SK-N-SH treated with all-trans-retinoic acid at 6 μM for 48 hours (cell line): ENCODE data around the gene FGD3.

Experiments used
- ISL1 ChIP-seq: fragments of 250-450 bp; sonication (Bioruptor Pico); IDR thresholded peaks from 2 replicates; pipeline ENCODE4 v2.1.2; 2022; ENCODE audit warnings: mild to moderate bottlenecking, moderate library complexity
- OSR1 ChIP-seq: fragments of 250-450 bp; sonication (Bioruptor Pico); IDR thresholded peaks from 2 replicates; pipeline ENCODE4 v1.8.0; 2022; ENCODE audit warnings: moderate library complexity, mild to moderate bottlenecking, inconsistent platforms
- RARB ChIP-seq: fragments of 250-450 bp; sonication (Bioruptor Pico); IDR thresholded peaks from 2 replicates; pipeline ENCODE4 v1.8.0; 2021; ENCODE audit warnings: mild to moderate bottlenecking, moderate library complexity
- ZFP3 ChIP-seq: fragments of 250-450 bp; sonication (Bioruptor Pico); IDR thresholded peaks from 2 replicates; pipeline ENCODE4 v1.5.0; 2020; ENCODE audit warnings: mild to moderate bottlenecking, moderate library complexity
- ZFP30 ChIP-seq: fragments of 450-650 bp; formaldehyde crosslinking; IDR thresholded peaks from 2 replicates; pipeline ENCODE4 v1.5.0; 2022; ENCODE audit warnings: mild to moderate bottlenecking, moderate library complexity
- TF ChIP-seq, protein P1 (sequence below): fragments of 250-450 bp; sonication (Bioruptor Pico); IDR thresholded peaks from 2 replicates; pipeline ENCODE4 v1.8.0; 2020; ENCODE audit warnings: mild to moderate bottlenecking, moderate library complexity, borderline replicate concordance

DNA sequence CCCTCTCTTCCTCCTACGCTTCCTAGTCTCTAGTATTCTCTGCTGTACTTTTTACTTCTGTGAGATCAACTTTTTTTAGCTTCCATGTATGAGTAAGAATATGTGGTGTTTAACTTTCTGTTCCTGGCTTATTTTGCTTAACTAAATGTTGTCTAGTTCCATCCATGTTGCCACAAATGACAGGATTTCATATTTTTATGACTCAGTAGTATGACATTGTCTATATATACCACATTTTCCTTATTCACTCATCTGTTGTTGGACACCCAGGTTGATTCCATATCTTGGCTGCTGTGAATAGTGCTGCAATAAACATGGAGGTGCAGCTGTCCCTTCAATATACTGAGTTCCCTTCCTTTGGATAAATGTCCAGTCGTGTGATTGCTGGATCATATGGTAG is 34.8 kb downstream of the FGD3 start:
- no peak for TF ChIP-seq OSR1 (CRISPR knock-in tag)
- TF ChIP-seq RARB = no peak
- no peak for TF ChIP-seq ZFP3 (CRISPR knock-in tag)
- no peak for TF ChIP-seq ISL1 (CRISPR knock-in tag)
- no peak for TF ChIP-seq ZFP30 (CRISPR knock-in tag)
- TF ChIP-seq, protein P1, sequence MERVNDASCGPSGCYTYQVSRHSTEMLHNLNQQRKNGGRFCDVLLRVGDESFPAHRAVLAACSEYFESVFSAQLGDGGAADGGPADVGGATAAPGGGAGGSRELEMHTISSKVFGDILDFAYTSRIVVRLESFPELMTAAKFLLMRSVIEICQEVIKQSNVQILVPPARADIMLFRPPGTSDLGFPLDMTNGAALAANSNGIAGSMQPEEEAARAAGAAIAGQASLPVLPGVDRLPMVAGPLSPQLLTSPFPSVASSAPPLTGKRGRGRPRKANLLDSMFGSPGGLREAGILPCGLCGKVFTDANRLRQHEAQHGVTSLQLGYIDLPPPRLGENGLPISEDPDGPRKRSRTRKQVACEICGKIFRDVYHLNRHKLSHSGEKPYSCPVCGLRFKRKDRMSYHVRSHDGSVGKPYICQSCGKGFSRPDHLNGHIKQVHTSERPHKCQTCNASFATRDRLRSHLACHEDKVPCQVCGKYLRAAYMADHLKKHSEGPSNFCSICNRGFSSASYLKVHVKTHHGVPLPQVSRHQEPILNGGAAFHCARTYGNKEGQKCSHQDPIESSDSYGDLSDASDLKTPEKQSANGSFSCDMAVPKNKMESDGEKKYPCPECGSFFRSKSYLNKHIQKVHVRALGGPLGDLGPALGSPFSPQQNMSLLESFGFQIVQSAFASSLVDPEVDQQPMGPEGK (CRISPR knock-in tag) = no peak
